Gastroesophageal sphincter (tissue), 3 donors: ENCODE measurements around the gene IRX4.

Source experiments
- CTCF ChIP-seq, 4 experiments: fragments of 200-600 bp in 2 of 4; fragments of 450-650 bp in 2 of 4; sonication (generic) in 1 of 4; IDR thresholded peaks; one replicate each; pipeline ENCODE4 v1.5.1; 2017 to 2019; ENCODE audit warnings: antibody characterized with exemption in 4 of 4, mild to moderate bottlenecking in 2 of 4, moderate library complexity in 2 of 4
- POLR2A ChIP-seq, 2 donors: fragments of 450-650 bp; IDR thresholded peaks; one replicate each; pipeline ENCODE4 v1.6.1; 2017; ENCODE audit warnings: antibody characterized with exemption in 2 of 2, mild to moderate bottlenecking in 2 of 2, moderate library complexity in 1 of 2

GRCh38 chr5:1930501-1930879 lies 47.8 kb upstream of the IRX4 start:
- no peak for TF ChIP-seq CTCF (IDR thresholded peaks at IDR 0.05)
- TF ChIP-seq POLR2A (IDR thresholded peaks at IDR 0.05): no peak
